ENCODE data around the gene PRR30. TPM values are rescaled to one million over a fixed set of nuclear protein-coding genes. Genes with fewer than 3 reads are reported as not detected.

Gene PRR30
- total and polyA plus RNA-seq, 2 donors (not counting 3 experiments of a cell fraction or from before 2014, with no cell fraction given) = not detected

GRCh38 chr2:27164960-27165763 lies 26.0 kb upstream of the PRR30 start:
- dilution Hi-C loops (cut with MboI; ENCODE audit: extremely low pct_ligation_motif_present, low sequenced_read_pairs) (no loop called here), intact Hi-C loops (cut with micrococcal nuclease) (no loop called here)
- H3K9ac ChIP-seq (replicated peaks; ENCODE audit: extremely low read depth, insufficient read depth, low read length) = no peak overlapping the region
- BruUV-seq (replicated peaks) = no TSS peak
- no peak overlapping the region for H3K4me2 ChIP-seq (ENCODE audit: insufficient read depth, low read length)
- H3K9me1 ChIP-seq (replicated peaks; ENCODE audit: control insufficient read depth, extremely low read depth, insufficient read depth, low read length) = no peaks in the 10 kb centered on the region
- DNase-seq (ENCODE audit: low read depth, low spot score) (no peak), FAIRE-seq (no peak)
- no peaks in the 10 kb centered on the region for H3K36me3 ChIP-seq (ENCODE audit: control insufficient read depth in 2 of 2, extremely low read depth in 1 of 2, insufficient read depth in 2 of 2, low read length in 2 of 2)
- no peaks in the 10 kb centered on the region for H3K9me3 ChIP-seq (replicated peaks; ENCODE audit: control insufficient read depth, insufficient read depth, low read length)
- no peak for TF ChIP-seq EZH2 (IDR thresholded peaks at IDR 0.05; ENCODE audit: borderline replicate concordance, low read depth, low read length, severe bottlenecking)
- TF ChIP-seq POLR2A (IDR thresholded peaks at IDR 0.05; ENCODE audit: low read depth, low read length) = no peak
- TF ChIP-seq MYC (IDR thresholded peaks at IDR 0.05; ENCODE audit: low read depth, low read length) = no peak
- TF ChIP-seq GATA2 (IDR thresholded peaks at IDR 0.05; ENCODE audit: insufficient read depth, insufficient read length, low read depth, low read length) = no peak
- TF ChIP-seq FOS (IDR thresholded peaks at IDR 0.05; ENCODE audit: borderline replicate concordance, insufficient read depth, low read length) = no peak
- TF ChIP-seq POLR2AphosphoS5 (IDR thresholded peaks at IDR 0.05; ENCODE audit: insufficient read depth, low read depth, low read length) = no peak
- TF ChIP-seq MAX (IDR thresholded peaks at IDR 0.05; ENCODE audit: insufficient read depth, insufficient read length) = no peak
- no peak for TF ChIP-seq JUN (IDR thresholded peaks at IDR 0.05; ENCODE audit: borderline replicate concordance, insufficient read depth, insufficient read length, low read depth)
- no peak for TF ChIP-seq CTCF (IDR thresholded peaks at IDR 0.05; ENCODE audit: extremely low read depth in 1 of 2, insufficient read depth in 1 of 2, low read depth in 1 of 2, low read length in 2 of 2)
- H3K27ac ChIP-seq (ENCODE audit: insufficient read depth, low read depth, low read length) = no peak overlapping the region
- no peak overlapping the region for H2AFZ ChIP-seq (ENCODE audit: low read depth, low read length)
- H3K4me3 ChIP-seq (replicated peaks in 1 of 3; ENCODE audit: insufficient read depth in 1 of 3, low read depth in 1 of 3, low read length in 3 of 3) = no peak overlapping the region
- CTCF ChIA-PET = interaction anchor here (0.9 to 3.4 kb wide), 4 partner anchors 10 to 32 kb away, joined by 3 to 14 read pairs (median 4); no protein-coding TSS in a partner anchor
- no peaks in the 10 kb centered on the region for H3K4me1 ChIP-seq (ENCODE audit: control insufficient read depth, extremely low read depth, insufficient read depth, low read length)
- H4K20me1 ChIP-seq (replicated peaks; ENCODE audit: control insufficient read depth, extremely low read depth, insufficient read depth, low read length) = no peaks in the 10 kb centered on the region
- H3K27me3 ChIP-seq (ENCODE audit: control insufficient read depth in 2 of 2, insufficient read depth in 2 of 2, low read length in 2 of 2) = peaks cover 3% of the 10 kb centered on the region in 2 experiments
- POLR2A ChIA-PET = no interaction called here
- H3K79me2 ChIP-seq (ENCODE audit: control insufficient read depth, insufficient read depth, low read length) = no peaks in the 10 kb centered on the region

All from endothelial cell of umbilical vein (primary cell).